Measurements from ENCODE around the gene CD1B.

GRCh38 chr1:158327481-158327880 is 3.9 kb downstream of the CD1B start:
- TF ChIP-seq CTCF (IDR thresholded peaks at IDR 0.05) (no peak), ZFX (IDR thresholded peaks at IDR 0.05; ENCODE audit: borderline replicate concordance) (no peak)
